A172 (cell line): Measurements from ENCODE around the gene ILF2. TPM values are rescaled to one million over a fixed set of nuclear protein-coding genes. Genes with fewer than 3 reads are reported as not detected.

Experiments used
- DNase-seq: peaks from one replicate; pipeline ENCODE4 v3.0.0-alpha.2; 2015; ENCODE audit warnings: low spot score
- total RNA-seq: library from RNA; depleted of rRNA; stranded (reverse); fragments of >200 nt; shearing (Covaris generic); gene quantifications from 2 replicates; pipeline ENCODE4 v1.2.3, GENCODE V29; 2014

Gene ILF2
- total RNA-seq, 1 experiment from 2014 or later = 578 TPM

- DNase-seq = no peak
These were observed 42.8 kb downstream of the ILF2 start, which contains the start of gene S100A1 for GRCh38 chr1:153627715-153628626. S100A1 (plus strand) TSS chr1:153628434; CDS start chr1:153630522, 2,088 bp downstream.

- DNase-seq = peak; percentile 97
These were observed 43.7 kb downstream of the ILF2 start, which contains the start of gene S100A13 for GRCh38 chr1:153626904-153627714. S100A13 (minus strand) TSS chr1:153627505; CDS start chr1:153626472, 1,033 bp downstream.

DNA sequence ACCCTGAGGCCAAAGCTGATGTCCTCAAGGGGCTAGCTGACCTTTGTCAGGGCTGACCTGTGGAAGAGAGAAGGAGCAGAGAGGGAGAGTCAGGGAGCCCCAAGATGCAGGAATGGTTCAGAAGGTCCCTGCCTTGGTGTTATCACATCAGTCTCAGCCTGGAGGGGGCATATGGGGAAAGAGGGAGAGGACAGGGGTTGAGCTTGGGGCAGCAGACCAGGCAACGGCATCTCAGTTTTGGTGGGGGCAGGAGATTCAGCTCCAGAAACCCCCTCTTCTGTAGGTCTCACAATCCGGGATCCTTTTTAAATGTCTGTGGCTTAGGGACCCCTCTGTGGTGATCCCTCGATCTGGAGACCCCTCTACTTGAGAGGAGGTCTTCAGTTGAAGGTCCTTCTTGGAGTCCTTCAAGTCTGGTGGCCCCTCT lies 44.3 kb downstream of the ILF2 start:
- no peak for DNase-seq

- no peak for DNase-seq
These were observed 45.7 kb downstream of the ILF2 start for GRCh38 chr1:153624965-153625611.

DNA sequence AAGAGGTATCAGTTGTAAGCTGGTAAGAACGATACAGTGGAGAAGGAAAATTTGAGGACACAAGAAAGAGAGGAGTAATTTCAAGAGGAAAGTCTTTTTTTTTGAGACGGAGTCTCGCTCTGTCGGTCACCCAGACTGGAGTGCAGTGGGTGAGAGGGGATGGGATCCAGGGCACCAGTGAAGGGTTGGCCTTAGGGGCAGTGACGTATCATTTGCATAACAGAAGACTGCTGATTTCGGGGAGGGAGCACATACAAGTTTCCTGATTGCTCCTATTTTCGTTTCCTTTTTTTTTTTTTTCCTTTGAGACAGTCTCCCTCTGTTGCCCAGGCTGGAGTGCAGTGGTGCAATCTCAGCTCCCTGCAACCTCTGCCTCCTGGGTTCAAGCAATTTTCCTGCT lies 47.7 kb downstream of the ILF2 start:
- DNase-seq = no peak

DNA sequence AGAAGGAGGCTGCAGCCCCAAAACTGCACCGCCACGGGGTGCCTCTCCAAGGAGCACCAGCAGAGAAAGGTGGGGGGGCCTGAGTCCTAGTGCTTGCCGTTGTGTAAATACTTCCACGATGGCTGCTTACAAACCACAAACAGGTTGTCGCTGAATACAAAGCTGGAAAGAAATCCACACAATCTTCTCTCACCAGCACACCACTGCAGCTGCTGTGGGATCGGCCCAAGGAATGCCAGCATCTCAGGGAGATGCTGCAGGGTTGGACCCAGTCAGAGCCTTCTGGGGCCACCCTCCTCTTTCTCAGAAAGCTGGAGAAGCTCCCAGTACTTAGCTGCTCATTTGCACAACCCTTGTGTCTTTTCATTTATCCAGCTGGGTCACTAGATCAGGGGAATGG lies 51.6 kb downstream of the ILF2 start:
- no peak for DNase-seq

DNA sequence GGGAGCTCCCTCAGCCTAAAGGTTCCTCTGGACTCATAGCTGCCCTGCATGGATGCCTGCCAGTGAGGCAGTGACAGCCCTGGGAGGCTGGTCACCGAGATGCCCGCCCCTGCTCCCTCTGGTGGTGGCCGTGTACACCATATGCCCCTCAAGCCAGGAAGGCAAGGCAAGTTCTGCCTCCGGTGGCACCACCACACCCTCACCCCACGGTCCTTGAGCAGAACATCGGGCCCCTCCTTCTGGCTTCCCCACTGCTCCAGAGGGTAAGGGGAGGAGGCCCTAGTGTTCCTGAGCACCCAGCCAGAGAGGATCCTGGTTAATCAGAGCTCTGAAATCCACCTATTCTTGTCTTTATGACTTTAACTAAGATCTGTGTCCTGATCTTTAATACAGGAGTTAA lies 53.1 kb downstream of the ILF2 start:
- peak; percentile 62 for DNase-seq

GRCh38 chr1:153616917-153617311 lies 53.9 kb downstream of the ILF2 start:
- DNase-seq = no peak

GRCh38 chr1:153616144-153616916 lies 54.5 kb downstream of the ILF2 start, which contains the start of gene S100A14:
S100A14 (minus strand) TSS chr1:153616325; CDS start chr1:153615858, 467 bp downstream.
- DNase-seq = no peak

- DNase-seq = no peak
These were observed 55.4 kb downstream of the ILF2 start for GRCh38 chr1:153615406-153615805.

DNA sequence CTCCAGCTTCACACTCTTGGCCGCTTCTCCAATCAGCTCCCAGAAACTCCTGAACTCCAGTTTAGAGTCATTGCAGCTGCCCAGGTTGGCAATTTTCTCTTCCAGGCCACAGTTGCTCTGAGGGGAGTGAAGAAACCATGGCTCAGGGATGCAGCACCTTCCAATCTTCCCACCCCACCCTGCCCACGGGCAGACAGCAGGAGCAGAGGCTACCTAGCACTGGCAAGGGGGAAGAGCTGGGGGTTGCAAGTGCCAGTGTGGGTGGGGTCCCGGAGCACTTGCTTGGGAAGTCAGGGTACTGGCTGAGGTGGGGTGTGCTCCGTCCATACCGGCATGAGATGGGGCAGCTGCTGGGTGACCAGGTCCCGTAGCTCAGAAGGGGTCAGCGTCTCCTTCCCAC lies 55.9 kb downstream of the ILF2 start:
- DNase-seq = no peak

DNA sequence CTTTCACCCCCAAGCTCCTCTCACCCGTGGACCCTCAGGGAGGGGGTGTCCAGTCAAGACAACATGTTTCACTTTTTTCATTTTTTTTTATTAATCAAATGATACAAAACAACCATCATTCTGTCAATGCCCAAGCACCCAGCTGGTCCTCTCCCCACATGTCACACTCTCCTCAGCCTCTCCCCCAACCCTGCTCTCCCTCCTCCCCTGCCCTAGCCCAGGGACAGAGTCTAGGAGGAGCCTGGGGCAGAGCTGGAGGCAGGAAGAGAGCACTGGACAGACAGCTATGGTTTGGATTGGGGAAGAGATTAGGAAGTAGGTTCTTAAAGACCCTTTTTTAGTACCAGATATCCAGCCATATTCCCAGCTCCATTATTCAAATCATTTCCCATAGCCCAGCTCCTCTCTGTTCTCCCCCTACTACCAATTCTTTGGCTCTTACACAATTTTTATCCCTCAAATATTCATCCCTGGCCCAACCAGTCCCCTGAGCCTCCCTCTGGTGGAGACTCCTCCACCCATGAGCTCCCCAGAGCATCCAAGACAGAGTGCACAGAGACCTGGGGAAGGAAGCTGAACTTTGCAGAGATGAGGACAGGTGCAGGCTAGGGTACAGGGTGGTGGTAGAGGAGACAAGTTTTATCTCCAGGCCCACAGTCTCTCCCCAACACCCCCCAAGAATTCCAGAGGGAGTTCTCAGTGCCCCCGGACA lies 56.4 kb downstream of the ILF2 start:
- DNase-seq = no peak

GRCh38 chr1:153613406-153613805 lies 57.4 kb downstream of the ILF2 start:
- DNase-seq = no peak

- peak; percentile 79 for DNase-seq
These were observed 58.0 kb downstream of the ILF2 start, which contains the start of gene S100A16 for GRCh38 chr1:153612755-153613331. S100A16 (minus strand) TSS chr1:153613137; CDS start chr1:153608151, 4,986 bp downstream.

GRCh38 chr1:153612111-153612754 lies 58.6 kb downstream of the ILF2 start:
- DNase-seq = no peak
